Lower leg skin (tissue), 4 donors: ENCODE measurements around the gene GPNMB. TPM values are rescaled to one million over a fixed set of nuclear protein-coding genes. Genes with fewer than 3 reads are reported as not detected.
"Not testable (repeated sequence)": the region's sequence is repeated elsewhere in the genome, so short reads cannot be mapped to it uniquely, and the experiment has no call there.

ENCODE experiments used
- DNase-seq, 2 donors: peaks; one replicate each; pipeline ENCODE4 v3.0.0-alpha.2; 2019; ENCODE audit warnings: low spot score in 2 of 2
- H3K4me3 ChIP-seq: fragments of 200-600 bp; sonication (generic); 2 replicates; pipeline ENCODE4 v1.5.1; 2017; ENCODE audit warnings: mild to moderate bottlenecking, low read depth; ENCODE audit not compliant: poor library complexity, severe bottlenecking
- POLR2A ChIP-seq, 2 donors: fragments of 450-650 bp; IDR thresholded peaks; one replicate each; pipeline ENCODE4 v1.6.1; 2016 to 2017; ENCODE audit warnings: antibody characterized with exemption in 2 of 2, mild to moderate bottlenecking in 1 of 2, moderate library complexity in 1 of 2
- WGBS, 2 donors: methylation state at CpG; one replicate each; pipeline ENCODE4 v1.1.5; 2018; 5-methylcytosine and 5-hydroxymethylcytosine counted together
- intact Hi-C: fragments of 100-400 bp; cut with DNase I; formaldehyde crosslinking; loops from one replicate; pipeline ENCODE4 v1.15.0; 2023; ENCODE audit warnings: low total_unique reads
- total RNA-seq, 4 donors: library from RNA; depleted of rRNA; stranded (reverse); fragments of >200 nt; gene quantifications; one replicate each; pipeline ENCODE4 v1.1.0, GENCODE V29; 2016
- TF ChIP-seq, protein P1 (sequence below), 3 donors: fragments of 450-650 bp; IDR thresholded peaks; one replicate each; pipeline ENCODE4 v1.5.1; 2016; ENCODE audit warnings: antibody characterized with exemption in 3 of 3, mild to moderate bottlenecking in 3 of 3, moderate library complexity in 2 of 3

The GPNMB gene
- total RNA-seq, 4 donors from 2014 or later = 357 to 554 (median 469) TPM

DNA sequence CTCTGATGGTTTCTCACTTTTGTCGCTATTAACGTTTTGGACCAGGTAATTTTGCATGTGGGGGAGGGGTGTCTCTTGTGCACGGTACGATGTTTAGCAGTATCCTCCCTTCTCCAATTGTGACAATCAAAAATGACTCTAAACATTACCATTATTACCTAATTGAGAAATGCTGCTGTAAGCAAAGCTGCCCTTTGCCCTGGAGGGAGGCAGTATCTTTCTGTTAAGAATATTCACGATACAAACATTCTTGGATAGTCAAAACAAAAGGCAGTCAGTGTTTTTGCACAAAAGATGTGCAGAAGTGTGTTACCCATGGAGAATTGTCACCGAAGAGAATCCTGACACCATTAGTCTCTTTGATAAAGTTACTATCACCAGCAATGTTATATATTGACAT is 62.2 kb downstream of the GPNMB start:
- no peak overlapping the region for H3K4me3 ChIP-seq
- no peak for DNase-seq
- TF ChIP-seq, protein P1, sequence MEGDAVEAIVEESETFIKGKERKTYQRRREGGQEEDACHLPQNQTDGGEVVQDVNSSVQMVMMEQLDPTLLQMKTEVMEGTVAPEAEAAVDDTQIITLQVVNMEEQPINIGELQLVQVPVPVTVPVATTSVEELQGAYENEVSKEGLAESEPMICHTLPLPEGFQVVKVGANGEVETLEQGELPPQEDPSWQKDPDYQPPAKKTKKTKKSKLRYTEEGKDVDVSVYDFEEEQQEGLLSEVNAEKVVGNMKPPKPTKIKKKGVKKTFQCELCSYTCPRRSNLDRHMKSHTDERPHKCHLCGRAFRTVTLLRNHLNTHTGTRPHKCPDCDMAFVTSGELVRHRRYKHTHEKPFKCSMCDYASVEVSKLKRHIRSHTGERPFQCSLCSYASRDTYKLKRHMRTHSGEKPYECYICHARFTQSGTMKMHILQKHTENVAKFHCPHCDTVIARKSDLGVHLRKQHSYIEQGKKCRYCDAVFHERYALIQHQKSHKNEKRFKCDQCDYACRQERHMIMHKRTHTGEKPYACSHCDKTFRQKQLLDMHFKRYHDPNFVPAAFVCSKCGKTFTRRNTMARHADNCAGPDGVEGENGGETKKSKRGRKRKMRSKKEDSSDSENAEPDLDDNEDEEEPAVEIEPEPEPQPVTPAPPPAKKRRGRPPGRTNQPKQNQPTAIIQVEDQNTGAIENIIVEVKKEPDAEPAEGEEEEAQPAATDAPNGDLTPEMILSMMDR (IDR thresholded peaks at IDR 0.05) = no peak
- no peak for TF ChIP-seq POLR2A (IDR thresholded peaks at IDR 0.05)
- WGBS, 2 donors = 87 to 94% methylated on average over 6 of the region's 6 CpGs
- intact Hi-C loops = no loop called here

DNA sequence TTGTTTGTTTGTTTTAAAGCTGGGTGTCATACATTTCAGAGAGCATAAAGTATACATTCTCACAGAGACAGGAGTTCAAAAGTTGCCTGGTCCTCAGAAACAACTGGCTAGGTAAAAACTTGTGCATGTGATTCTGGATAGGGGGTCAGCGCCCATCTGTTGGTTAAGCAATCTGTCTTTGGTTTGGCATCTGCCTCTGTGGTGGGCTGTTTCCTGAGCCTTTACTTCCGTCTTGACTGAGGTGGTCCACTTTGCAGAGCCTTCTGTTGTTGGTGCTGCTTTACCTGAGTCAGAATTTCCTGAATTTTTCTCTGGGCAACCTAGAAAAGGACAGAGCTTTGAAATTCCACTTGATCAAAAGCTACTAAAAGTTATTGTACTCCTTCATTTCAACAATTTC is 65.6 kb downstream of the GPNMB start:
- DNase-seq, H3K4me3 ChIP-seq: not testable (repeated sequence)
- WGBS, 2 donors = 79 to 80% methylated on average over 2 of the region's 2 CpGs
- intact Hi-C loops = loop anchor here (5.0 kb wide), 1 partner anchor 360 kb away; no protein-coding TSS in a partner anchor

DNA sequence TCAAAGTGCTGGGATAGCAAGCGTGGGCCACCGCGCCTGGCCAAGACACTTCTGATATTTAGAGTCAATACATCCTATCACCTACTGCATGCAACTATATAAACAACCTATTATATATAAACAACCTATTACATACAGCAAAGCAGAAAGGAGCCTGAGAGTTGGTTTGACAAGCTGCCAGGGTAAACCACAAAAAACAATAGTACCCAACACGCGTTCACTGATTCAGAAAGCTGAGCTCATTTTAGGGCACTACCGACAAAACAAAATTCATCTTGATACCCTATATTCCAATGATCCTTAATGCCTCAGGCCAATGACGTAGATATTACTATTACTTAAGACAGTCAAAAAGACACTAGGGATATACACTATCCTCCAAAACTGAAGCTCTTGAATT is 68.8 kb downstream of the GPNMB start:
- 79 to 88% methylated on average over 7 of the region's 7 CpGs for whole genome bisulfite sequencing, 2 donors
- no peak for TF ChIP-seq POLR2A (IDR thresholded peaks at IDR 0.05)
- TF ChIP-seq, protein P1 (IDR thresholded peaks at IDR 0.05) = no peak
- intact Hi-C loops = no loop called here

More for the DNA sequence above, 68.8 kb downstream of the GPNMB start:
- no peak overlapping the region for H3K4me3 ChIP-seq
- DNase-seq = no peak

Other genes with a start within 250 kb of the GPNMB start
- 10 to 100 TPM in 2 of 4 donors, 1 to 10 TPM in 2; 3.6 to 13.4 (median 10.2) TPM for gene HYCC1, start 232.6 kb upstream of the GPNMB start, total RNA-seq
- gene KLHL7, start 141.0 kb upstream of the GPNMB start, total RNA-seq = 10 to 100 TPM; 32.1 to 37.1 (median 34.4) TPM
- gene NUP42, start 64.7 kb upstream of the GPNMB start, total RNA-seq = 10 to 100 TPM; 24.6 to 34.4 (median 28.1) TPM
- 10 to 100 TPM; 32.1 to 47.6 (median 35.2) TPM for gene MALSU1, start 52.6 kb downstream of the GPNMB start, total RNA-seq
- under 1 TPM in 1 of 4 donors, not detected in 3; 0.15 TPM for gene IGF2BP3, start 223.7 kb downstream of the GPNMB start, total RNA-seq